HCT116 (cell line): ENCODE data around the gene KRT7. TPM values are rescaled to one million over a fixed set of nuclear protein-coding genes. Genes with fewer than 3 reads are reported as not detected.

Experiments used
- ATAC-seq: fragments of 200-7000 bp; cut with Tn5 transposase; 2 replicates; pipeline ENCODE4 v1.9.1; 2020; ENCODE audit warnings: mild to moderate bottlenecking, moderate library complexity
- BruUV-seq: library from RNA; stranded (reverse); fragments of 400-500 nt; replicated peaks from 2 replicates; lab custom pipeline; 2021; lab: Mats Ljungman, UMichigan
- CTCF ChIA-PET: fragments of 300-600 bp; sonication (Branson Sonifier 250); formaldehyde crosslinking; loops from one replicate; lab custom pipeline; 2021; ENCODE audit warnings: antibody characterized with exemption; lab: Charles Lee
- POLR2A ChIA-PET: fragments of 300-600, 350-600 bp; sonication (Branson Sonifier 250); formaldehyde crosslinking; loops from one replicate; lab custom pipeline; 2021; ENCODE audit warnings: antibody characterized with exemption; lab: Charles Lee
- RAD21 ChIA-PET, 2 experiments: fragments of 300-600 bp; sonication (Branson Sonifier 250); formaldehyde crosslinking; loops; one replicate each; lab custom pipeline; 2023; ENCODE audit warnings: low total read pairs in 2 of 2; ENCODE audit not compliant: uncharacterized antibody in 2 of 2, unreplicated experiment in 2 of 2, low non-redundant PET in 1 of 2; lab: Charles Lee
- DNase-seq: peaks from one replicate; pipeline ENCODE4 v3.0.0-alpha.2; 2010; ENCODE audit warnings: low read depth, low spot score
- H2AFZ ChIP-seq: fragments of 200-600 bp; shearing (Covaris generic), sonication (generic); 2 replicates; pipeline ENCODE4 v1.6.1; 2017; ENCODE audit warnings: low read depth, mixed run types, mixed read lengths, antibody characterized with exemption, low read length; ENCODE audit not compliant: poor library complexity, severe bottlenecking
- H3K27ac ChIP-seq: 2 replicates; pipeline ENCODE4 v1.5.1; 2012; ENCODE audit warnings: low read depth, low read length
- H3K27me3 ChIP-seq: fragments of 200-600 bp; sonication (generic); 2 replicates; pipeline ENCODE4 v1.6.1; 2016; ENCODE audit warnings: mixed run types, low read length, mixed read lengths; ENCODE audit not compliant: insufficient read depth
- H3K36me3 ChIP-seq, 2 experiments: fragments of 200-500 bp in 1 of 2; fragments of 200-600 bp in 1 of 2; sonication (Bioruptor generic) in 1 of 2; sonication (generic) in 1 of 2; 2 replicates each; pipeline versions ENCODE4 v1.5.1 to v1.6.1; 2014 to 2016; ENCODE audit warnings: low read length in 2 of 2, inconsistent platforms in 1 of 2, mixed read lengths in 1 of 2, mixed run types in 1 of 2; ENCODE audit not compliant: insufficient read depth in 2 of 2, control insufficient read depth in 1 of 2
- H3K4me1 ChIP-seq, 2 experiments: fragments of 200-600 bp in 1 of 2; sonication (generic) in 1 of 2; 2 replicates each; pipeline versions ENCODE4 v1.5.1 to v1.6.1; 2012 to 2017; ENCODE audit warnings: low read length in 2 of 2, inconsistent platforms in 1 of 2, mild to moderate bottlenecking in 1 of 2, mixed read lengths in 1 of 2, mixed run types in 1 of 2, moderate library complexity in 1 of 2; ENCODE audit not compliant: insufficient read depth in 2 of 2, control insufficient read depth in 1 of 2
- H3K4me2 ChIP-seq: fragments of 200-600 bp; sonication (generic); 2 replicates; pipeline ENCODE4 v1.6.1; 2017; ENCODE audit warnings: mixed run types, low read length, mixed read lengths
- H3K4me3 ChIP-seq, 2 experiments: fragments of 200-600 bp in 1 of 2; sonication (generic) in 1 of 2; replicated peaks in 1 of 2; 2 replicates each; pipeline ENCODE4 v1.5.1; 2011 to 2016; ENCODE audit warnings: low read length in 2 of 2, control low read depth in 1 of 2, low read depth in 1 of 2, mild to moderate bottlenecking in 1 of 2, mixed read lengths in 1 of 2, mixed run types in 1 of 2
- H3K79me2 ChIP-seq: fragments of 200-600 bp; sonication (generic); 2 replicates; pipeline ENCODE4 v1.6.1; 2017; ENCODE audit warnings: mild to moderate bottlenecking, mixed run types, low read length, moderate library complexity, mixed read lengths; ENCODE audit not compliant: insufficient read depth
- H3K9ac ChIP-seq: fragments of 200-600 bp; sonication (generic); 2 replicates; pipeline ENCODE4 v1.6.1; 2016; ENCODE audit warnings: low read length, mixed read lengths
- H3K9me2 ChIP-seq: fragments of 200-600 bp; sonication (generic), shearing (Covaris generic); 2 replicates; pipeline ENCODE4 v1.6.1; 2017; ENCODE audit warnings: mixed run types, mild to moderate bottlenecking, moderate library complexity; ENCODE audit not compliant: insufficient read depth
- H3K9me3 ChIP-seq, 2 experiments: fragments of 200-500 bp in 1 of 2; fragments of 200-600 bp in 1 of 2; sonication (Bioruptor generic) in 1 of 2; sonication (generic) in 1 of 2; 2 replicates each; pipeline ENCODE4 v1.6.1; 2014 to 2017; ENCODE audit warnings: low read length in 2 of 2, mixed read lengths in 2 of 2, inconsistent platforms in 1 of 2, low read depth in 1 of 2, mild to moderate bottlenecking in 1 of 2, mixed run types in 1 of 2, moderate library complexity in 1 of 2; ENCODE audit not compliant: control insufficient read depth in 1 of 2, insufficient read depth in 1 of 2
- H4K20me1 ChIP-seq: fragments of 200-600 bp; sonication (generic), shearing (Covaris generic); 2 replicates; pipeline ENCODE4 v1.6.1; 2017; ENCODE audit warnings: mixed run types, mild to moderate bottlenecking, moderate library complexity; ENCODE audit not compliant: insufficient read depth
- CEBPB ChIP-seq: IDR thresholded peaks from 2 replicates; pipeline ENCODE4 v1.6.1; 2012; ENCODE audit warnings: low read depth
- CTCF ChIP-seq, 3 experiments: fragments of 200-600 bp in 1 of 3; sonication (generic) in 1 of 3; IDR thresholded peaks in 2 of 3; conservative IDR thresholded peaks in 1 of 3; 2 replicates each; pipeline ENCODE4 v1.5.1; 2012 to 2017; ENCODE audit warnings: low read depth in 2 of 3, low read length in 2 of 3, antibody characterized with exemption in 1 of 3, borderline replicate concordance in 1 of 3, control low read depth in 1 of 3, mild to moderate bottlenecking in 1 of 3, mixed read lengths in 1 of 3, mixed run types in 1 of 3, moderate library complexity in 1 of 3; ENCODE audit not compliant: insufficient read depth in 1 of 3
- EGR1 ChIP-seq: IDR thresholded peaks from 2 replicates; pipeline ENCODE4 v1.6.1; 2012; ENCODE audit warnings: low read depth
- FOSL1 ChIP-seq: IDR thresholded peaks from 2 replicates; pipeline ENCODE4 v1.6.1; 2012; ENCODE audit warnings: low read depth
- POLR2AphosphoS5 ChIP-seq: IDR thresholded peaks from 2 replicates; pipeline ENCODE4 v1.6.1; 2011; ENCODE audit warnings: mild to moderate bottlenecking, low read depth, low read length, moderate library complexity
- REST ChIP-seq: IDR thresholded peaks from 2 replicates; pipeline ENCODE4 v1.6.1; 2012; ENCODE audit warnings: low read depth
- SP1 ChIP-seq: IDR thresholded peaks from 2 replicates; pipeline ENCODE4 v1.6.1; 2012; ENCODE audit warnings: low read depth
- YY1 ChIP-seq: IDR thresholded peaks from 2 replicates; pipeline ENCODE4 v1.6.1; 2011; ENCODE audit warnings: low read length, low read depth, moderate library complexity, mild to moderate bottlenecking; ENCODE audit not compliant: insufficient replicate concordance; ENCODE audit errors: extremely low read depth
- ZFX ChIP-seq: fragments of 450-650 bp; IDR thresholded peaks from 2 replicates; pipeline ENCODE4 v1.6.1; 2017
- intact Hi-C: fragments of 100-400 bp; cut with micrococcal nuclease; formaldehyde crosslinking; loops from 2 replicates; pipeline ENCODE4 v1.10.0; 2022
- total RNA-seq: library from RNA; stranded (reverse); gene quantifications from one replicate; pipeline ENCODE4 v1.2.1, GENCODE V29; 2021; ENCODE audit not compliant: unreplicated experiment

KRT7 gene
- total RNA-seq, 1 experiment from 2014 or later: 72.6 TPM

GRCh38 chr12:52216100-52216499 lies 16.9 kb upstream of the KRT7 start:
- peak overlapping the region; percentile 69 for H3K4me2 ChIP-seq
- H3K9ac ChIP-seq: peak overlapping the region; percentile 47
- intact Hi-C loops: loop anchor here (2.0 kb wide), 1 partner anchor 111 kb away; no protein-coding TSS in a partner anchor
- no TSS peak for BruUV-seq
- H3K4me3 ChIP-seq: no peak overlapping the region
- no peaks in the 10 kb centered on the region for H3K9me3 ChIP-seq
- H3K27ac ChIP-seq: peak overlapping the region; percentile 52
- H3K27me3 ChIP-seq: no peaks in the 10 kb centered on the region
- no peaks in the 10 kb centered on the region for H3K9me2 ChIP-seq
- peaks cover 51 to 82% of the 10 kb centered on the region in 2 experiments for H3K4me1 ChIP-seq
- RAD21 ChIA-PET: interaction anchor here (0.8 to 1.7 kb wide), 4 partner anchors 67 to 112 kb away, joined by 3 to 5 read pairs (median 4); no protein-coding TSS in a partner anchor
- DNase-seq (no peak), ATAC-seq (no peak)
- no peak overlapping the region for H2AFZ ChIP-seq
- TF ChIP-seq YY1 (no peak), ZFX (no peak), SP1 (no peak), POLR2AphosphoS5 (no peak), EGR1 (no peak), FOSL1 (no peak), CEBPB (no peak)
- CTCF ChIA-PET: interaction anchor here (0.6 to 3.8 kb wide), 9 partner anchors 27 to 180 kb away, joined by 3 to 24 read pairs (median 3); no protein-coding TSS in a partner anchor
- H3K36me3 ChIP-seq: no peaks in the 10 kb centered on the region
- no peaks in the 10 kb centered on the region for H4K20me1 ChIP-seq
- H3K79me2 ChIP-seq: no peaks in the 10 kb centered on the region
- POLR2A ChIA-PET: interaction anchor here (0.9 to 1.9 kb wide), 5 partner anchors 8 to 69 kb away, joined by 3 to 9 read pairs (median 4); partner anchors contain the start of gene KRT80

GRCh38 chr12:52216807-52217206 lies 16.2 kb upstream of the KRT7 start:
- POLR2A ChIA-PET: interaction anchor here (1.2 to 1.9 kb wide), 2 partner anchors 9 to 64 kb away, joined by 3 to 9 read pairs; no protein-coding TSS in a partner anchor
- Histone ChIP-seq H3K9me2 (no peaks in the 10 kb centered on the region), H4K20me1 (no peaks in the 10 kb centered on the region), H3K27me3 (no peaks in the 10 kb centered on the region), H3K27ac (peak overlapping the region; percentile 52), H3K4me2 (peak overlapping the region; percentile 69), H3K36me3 (no peaks in the 10 kb centered on the region), H3K4me3 (no peak overlapping the region), H3K9ac (peak overlapping the region; percentile 47), H2AFZ (no peak overlapping the region), H3K4me1 (peaks cover 55 to 88% of the 10 kb centered on the region in 2 experiments), H3K79me2 (no peaks in the 10 kb centered on the region)
- intact Hi-C loops: loop anchor here (2.0 kb wide), 1 partner anchor 110 kb away; no protein-coding TSS in a partner anchor
- RAD21 ChIA-PET: interaction anchor here in 1 of 2 experiments (0.8 to 1.7 kb wide), 3 partner anchors 68 to 112 kb away, joined by 3 to 5 read pairs (median 4); no protein-coding TSS in a partner anchor
- no TSS peak for BruUV-seq
- ATAC-seq: no peak
- no peak for DNase-seq
- CTCF ChIA-PET: interaction anchor here (0.9 to 3.8 kb wide), 3 partner anchors 62 to 179 kb away, joined by 3 to 24 read pairs (median 7); no protein-coding TSS in a partner anchor
- no peak for TF ChIP-seq REST
- TF ChIP-seq CTCF (IDR thresholded peaks at IDR 0.05 in 2 of 3, conservative IDR thresholded peaks at IDR 0.05 in 1 of 3; ENCODE audit: borderline replicate concordance in 1 of 3, insufficient read depth in 1 of 3, low read depth in 2 of 3, low read length in 2 of 3): 0 out of 6 replicates have a peak, but pooled peaks of 1 of the 3 experiments have one; percentile 8
- TF ChIP-seq CEBPB: no peak
- TF ChIP-seq, all 23 proteins: peak for 1
- H3K9me3 ChIP-seq: no peaks in the 10 kb centered on the region
